B cell (primary cell): ENCODE measurements around the gene ZNF181. TPM values are rescaled to one million over a fixed set of nuclear protein-coding genes. Genes with fewer than 3 reads are reported as not detected.

Experiments
- ATAC-seq: fragments of 200-7000 bp; cut with Tn5 transposase; one replicate; pipeline ENCODE4 v1.10.0; 2021; ENCODE audit warnings: low read depth, mild to moderate bottlenecking, moderate number of reproducible peaks, moderate library complexity
- CTCF ChIA-PET: fragments of 350-600 bp; sonication (Branson Sonifier 250); formaldehyde crosslinking; loops from one replicate; lab custom pipeline; 2021; ENCODE audit warnings: antibody characterized with exemption, inconsistent platforms; lab: Charles Lee
- POLR2A ChIA-PET: fragments of 350-600 bp; sonication (Branson Sonifier 250); formaldehyde crosslinking; loops from one replicate; lab custom pipeline; 2021; ENCODE audit warnings: antibody characterized with exemption; lab: Charles Lee
- DNase-seq: peaks from one replicate; pipeline ENCODE4 v3.0.0; 2013
- H2AFZ ChIP-seq: 2 replicates; pipeline ENCODE4 v1.6.1; 2012; ENCODE audit warnings: mild to moderate bottlenecking, low read depth, low read length; ENCODE audit not compliant: insufficient read depth, poor library complexity, severe bottlenecking
- H3K27ac ChIP-seq, 2 donors: 1 replicate in 1 of 2; 2 replicates in 1 of 2; pipeline ENCODE4 v1.5.1; 2012 to 2013; ENCODE audit warnings: low read length in 2 of 2, mild to moderate bottlenecking in 2 of 2, moderate library complexity in 1 of 2
- H3K27me3 ChIP-seq, 4 experiments: fragments of 200-600 bp in 1 of 4; sonication (generic) in 1 of 4; replicated peaks in 1 of 4; 1 replicate in 2 of 4; 2 replicates in 2 of 4; pipeline versions ENCODE4 v1.6.1 to v1.7.0; 2013 to 2016; ENCODE audit warnings: low read length in 3 of 4, mild to moderate bottlenecking in 2 of 4, mixed read lengths in 1 of 4, moderate library complexity in 1 of 4; ENCODE audit not compliant: insufficient read depth in 4 of 4, control insufficient read depth in 3 of 4; ENCODE audit errors: control extremely low read depth in 1 of 4
- H3K36me3 ChIP-seq, 2 experiments: replicated peaks in 1 of 2; 1 replicate in 1 of 2; 2 replicates in 1 of 2; pipeline versions ENCODE4 v1.6.1 to v1.7.1; 2013; ENCODE audit warnings: low read length in 1 of 2; ENCODE audit not compliant: insufficient read depth in 2 of 2, control insufficient read depth in 1 of 2; ENCODE audit errors: control extremely low read depth in 1 of 2, extremely low read depth in 1 of 2
- H3K4me1 ChIP-seq, 2 donors: fragments of 200-600 bp in 1 of 2; sonication (generic) in 1 of 2; 1 replicate in 1 of 2; 2 replicates in 1 of 2; pipeline versions ENCODE4 v1.5.1 to v1.6.1; 2013 to 2017; ENCODE audit warnings: low read length in 2 of 2; ENCODE audit not compliant: control insufficient read depth in 2 of 2, insufficient read depth in 2 of 2
- H3K4me2 ChIP-seq: replicated peaks from 2 replicates; pipeline ENCODE3; 2012; ENCODE audit warnings: mild to moderate bottlenecking, low read depth, low read length; ENCODE audit not compliant: poor library complexity, severe bottlenecking
- H3K4me3 ChIP-seq, 5 experiments: fragments of 200-600 bp in 1 of 5; sonication (generic) in 1 of 5; 1 replicate in 3 of 5; 2 replicates in 2 of 5; pipeline versions ENCODE4 v1.5.1 to v1.7.0; 2011 to 2016; ENCODE audit warnings: low read length in 4 of 5, mild to moderate bottlenecking in 4 of 5, low read depth in 2 of 5, control low read depth in 1 of 5, moderate library complexity in 1 of 5; ENCODE audit not compliant: insufficient read depth in 1 of 5; ENCODE audit errors: control extremely low read depth in 1 of 5, extremely low read depth in 1 of 5
- H3K79me2 ChIP-seq: fragments of 200-600 bp; sonication (generic); one replicate; pipeline ENCODE4 v1.6.0; 2016; ENCODE audit warnings: low read length; ENCODE audit not compliant: control insufficient read depth, insufficient read depth
- H3K9ac ChIP-seq: fragments of 200-600 bp; sonication (generic); 2 replicates; pipeline ENCODE4 v1.6.1; 2017; ENCODE audit warnings: mild to moderate bottlenecking, low read length, moderate library complexity
- H3K9me3 ChIP-seq, 3 donors: one replicate each; pipeline versions ENCODE4 v1.6.1 to v1.7.1; 2013; ENCODE audit warnings: low read length in 2 of 3; ENCODE audit not compliant: control insufficient read depth in 2 of 3, insufficient read depth in 1 of 3; ENCODE audit errors: control extremely low read depth in 1 of 3
- H4K20me1 ChIP-seq: 2 replicates; pipeline ENCODE4 v1.6.0; 2012; ENCODE audit warnings: mild to moderate bottlenecking, low read length; ENCODE audit not compliant: insufficient read depth, control insufficient read depth, poor library complexity, severe bottlenecking
- H3K27ac Mint-ChIP-seq: one replicate; pipeline ENCODE4 v1.8.0; 2021; ENCODE audit warnings: mixed read lengths
- H3K27me3 Mint-ChIP-seq: one replicate; pipeline ENCODE4 v1.8.0; 2021; ENCODE audit warnings: mixed read lengths
- H3K4me1 Mint-ChIP-seq: one replicate; pipeline ENCODE4 v1.8.0; 2021; ENCODE audit warnings: mixed read lengths
- H3K4me3 Mint-ChIP-seq: one replicate; pipeline ENCODE4 v1.8.0; 2021; ENCODE audit warnings: mixed read lengths
- H3K9me3 Mint-ChIP-seq: one replicate; pipeline ENCODE4 v1.8.0; 2022; ENCODE audit warnings: mixed read lengths; ENCODE audit not compliant: insufficient read depth
- CTCF ChIP-seq: fragments of 200-600 bp; IDR thresholded peaks from one replicate; pipeline ENCODE4 v1.8.0; 2022; ENCODE audit warnings: antibody characterized with exemption, mild to moderate bottlenecking
- EZH2 ChIP-seq: IDR thresholded peaks from 2 replicates; pipeline ENCODE4 v1.6.1; 2012; ENCODE audit warnings: borderline replicate concordance, low read depth, mild to moderate bottlenecking, moderate library complexity, low read length; ENCODE audit not compliant: insufficient read depth, poor library complexity, severe bottlenecking
- WGBS: methylation state at CpG from one replicate; pipeline ENCODE4 v1.1.5; 2013; ENCODE audit warnings: missing lambda C conversion rate; ENCODE audit not compliant: insufficient coverage; 5-methylcytosine and 5-hydroxymethylcytosine counted together
- intact Hi-C: fragments of 100-400 bp; cut with micrococcal nuclease; formaldehyde crosslinking; loops from one replicate; pipeline ENCODE4 v1.10.0; 2022
- polyA plus RNA-seq: library from polyadenylated mRNA; depleted of rRNA; stranded (reverse); fragments of >200 nt; gene quantifications from 2 replicates; pipeline ENCODE4 v1.2.3, GENCODE V29; 2012
- total RNA-seq, 2 donors: library from RNA; stranded (reverse); fragments of 120-200 nt in 1 of 2; gene quantifications; 1 replicate in 1 of 2; 2 replicates in 1 of 2; pipeline versions ENCODE4 v1.2.3 to v1.2.4, GENCODE V29; 2013 to 2022

Gene ZNF181
- total and polyA plus RNA-seq, 2 donors (not counting 1 experiment from before 2014, with no cell fraction given) = 11.7 to 13.8 TPM

- H3K27me3 ChIP-seq = peaks cover 0 to 8% (median under 1%) of the 10 kb centered on the region in 4 experiments
- no peak overlapping the region for H3K4me3 ChIP-seq
- Mint-ChIP-seq H3K4me3 (peak overlapping the region; percentile 10), H3K27me3 (peaks cover 19% of the 10 kb centered on the region), H3K4me1 (peaks cover 25% of the 10 kb centered on the region), H3K27ac (peak overlapping the region; percentile 41), H3K9me3 (no peaks in the 10 kb centered on the region)
- ChIA-PET CTCF (no interaction called here), POLR2A (no interaction called here)
- no peak overlapping the region for H3K27ac ChIP-seq
- H3K4me2 ChIP-seq = no peak overlapping the region
- H3K4me1 ChIP-seq = peaks cover 15 to 25% of the 10 kb centered on the region in 2 donors
- 90% methylated on average over 9 of the region's 11 CpGs for WGBS
- TF ChIP-seq EZH2 (no peak), CTCF (no peak)
- no peak for ATAC-seq
- peaks cover 0 to 8% of the 10 kb centered on the region in 2 experiments for H3K36me3 ChIP-seq
- H3K9me3 ChIP-seq = peaks cover 0 to 3% (median 0%) of the 10 kb centered on the region in 3 donors
- intact Hi-C loops = loop anchor here (5.0 to 10.0 kb wide), 2 partner anchors 271 to 1954 kb away; partner anchors contain the start of genes GRAMD1A and ZNF567
- H4K20me1 ChIP-seq = no peaks in the 10 kb centered on the region
- no peak overlapping the region for H3K9ac ChIP-seq
- no peak for DNase-seq
- peaks cover 12% of the 10 kb centered on the region for H3K79me2 ChIP-seq
- H2AFZ ChIP-seq = no peak overlapping the region
These were observed 2.8 kb upstream of the ZNF181 start for GRCh38 chr19:34731019-34731829.

- 70% methylated on average over 5 of the region's 7 CpGs for WGBS
- ChIA-PET POLR2A (no interaction called here), CTCF (no interaction called here)
- no peaks in the 10 kb centered on the region for H4K20me1 ChIP-seq
- peaks cover 0 to 5% (median 0%) of the 10 kb centered on the region in 4 experiments for H3K27me3 ChIP-seq
- H3K27ac ChIP-seq = no peak overlapping the region
- H3K4me1 ChIP-seq = peaks cover 15 to 25% of the 10 kb centered on the region in 2 donors
- H3K9me3 Mint-ChIP-seq = no peaks in the 10 kb centered on the region
- H3K4me3 Mint-ChIP-seq = peak overlapping the region; percentile 10
- H3K9ac ChIP-seq = no peak overlapping the region
- peaks cover 12% of the 10 kb centered on the region for H3K27me3 Mint-ChIP-seq
- no peak overlapping the region for H2AFZ ChIP-seq
- H3K9me3 ChIP-seq = no peaks in the 10 kb centered on the region
- intact Hi-C loops = loop anchor here (5.0 to 10.0 kb wide), 2 partner anchors 270 to 1953 kb away; partner anchors contain the start of genes GRAMD1A and ZNF567
- H3K27ac Mint-ChIP-seq = no peak overlapping the region
- H3K79me2 ChIP-seq = peaks cover 12% of the 10 kb centered on the region
- TF ChIP-seq CTCF = no peak
- TF ChIP-seq EZH2 = no peak
- H3K36me3 ChIP-seq = peaks cover 0 to 8% of the 10 kb centered on the region in 2 experiments
- no peak overlapping the region for H3K4me2 ChIP-seq
- peak; percentile 12 for DNase-seq
- no peak for ATAC-seq
- H3K4me3 ChIP-seq = no peak overlapping the region
- peaks cover 25% of the 10 kb centered on the region for H3K4me1 Mint-ChIP-seq
These were observed 2.1 kb upstream of the ZNF181 start for GRCh38 chr19:34731964-34732363.
